Osteoblast (primary cell): ENCODE results near the gene SGK1. TPM values are rescaled to one million over a fixed set of nuclear protein-coding genes. Genes with fewer than 3 reads are reported as not detected.
"Not testable (repeated sequence)": the region's sequence is repeated elsewhere in the genome, so short reads cannot be mapped to it uniquely, and the experiment has no call there.

Experiments
- DNase-seq: peaks from one replicate; pipeline ENCODE4 v3.0.0; 2011; ENCODE audit warnings: low spot score, mixed read lengths; ENCODE audit not compliant: insufficient read length; ENCODE audit errors: missing footprints
- H2AFZ ChIP-seq: 2 replicates; pipeline ENCODE4 v1.6.0; 2011; ENCODE audit warnings: mild to moderate bottlenecking, low read length
- H3K27ac ChIP-seq: 2 replicates; pipeline ENCODE4 v1.5.1; 2011; ENCODE audit warnings: mild to moderate bottlenecking, low read depth, low read length, moderate library complexity
- H3K27me3 ChIP-seq: 2 replicates; pipeline ENCODE4 v1.6.0; 2012; ENCODE audit warnings: mild to moderate bottlenecking, control low read depth, inconsistent platforms, low read length, moderate library complexity; ENCODE audit not compliant: insufficient read depth
- H3K36me3 ChIP-seq: 2 replicates; pipeline ENCODE4 v1.5.1; 2011; ENCODE audit warnings: mild to moderate bottlenecking, low read length, control low read depth, moderate library complexity; ENCODE audit not compliant: insufficient read depth
- H3K4me1 ChIP-seq: 2 replicates; pipeline ENCODE4 v1.5.1; 2011; ENCODE audit warnings: mild to moderate bottlenecking, low read length, control low read depth, moderate library complexity; ENCODE audit not compliant: insufficient read depth
- H3K4me2 ChIP-seq: 2 replicates; pipeline ENCODE4 v1.6.0; 2011; ENCODE audit warnings: mild to moderate bottlenecking, low read length; ENCODE audit not compliant: insufficient read depth
- H3K4me3 ChIP-seq: fragments of 200-600 bp; sonication (generic); 3 replicates; pipeline ENCODE4 v1.5.1; 2012; ENCODE audit warnings: mild to moderate bottlenecking, low read length, inconsistent platforms; ENCODE audit not compliant: insufficient read depth
- H3K79me2 ChIP-seq: 2 replicates; pipeline ENCODE4 v1.6.0; 2012; ENCODE audit warnings: mild to moderate bottlenecking, low read length, control low read depth, inconsistent platforms; ENCODE audit not compliant: insufficient read depth
- H3K9me3 ChIP-seq: 2 replicates; pipeline ENCODE4 v1.5.1; 2011; ENCODE audit warnings: low read depth, low read length, control low read depth
- H4K20me1 ChIP-seq: 2 replicates; pipeline ENCODE4 v1.6.0; 2012; ENCODE audit warnings: mild to moderate bottlenecking, low read length, control low read depth; ENCODE audit not compliant: insufficient read depth
- total RNA-seq: library from RNA; depleted of rRNA; stranded (reverse); fragments of >200 nt; gene quantifications from 2 replicates; pipeline ENCODE4 v1.2.3, GENCODE V29; 2012
- TF ChIP-seq, protein P1 (sequence below): IDR thresholded peaks from 2 replicates; pipeline ENCODE4 v1.5.1; 2011; ENCODE audit warnings: mild to moderate bottlenecking, low read depth, low read length, moderate library complexity; ENCODE audit errors: extremely low read depth

Gene SGK1
- total RNA-seq, 1 donor, result 91.6 TPM

DNA sequence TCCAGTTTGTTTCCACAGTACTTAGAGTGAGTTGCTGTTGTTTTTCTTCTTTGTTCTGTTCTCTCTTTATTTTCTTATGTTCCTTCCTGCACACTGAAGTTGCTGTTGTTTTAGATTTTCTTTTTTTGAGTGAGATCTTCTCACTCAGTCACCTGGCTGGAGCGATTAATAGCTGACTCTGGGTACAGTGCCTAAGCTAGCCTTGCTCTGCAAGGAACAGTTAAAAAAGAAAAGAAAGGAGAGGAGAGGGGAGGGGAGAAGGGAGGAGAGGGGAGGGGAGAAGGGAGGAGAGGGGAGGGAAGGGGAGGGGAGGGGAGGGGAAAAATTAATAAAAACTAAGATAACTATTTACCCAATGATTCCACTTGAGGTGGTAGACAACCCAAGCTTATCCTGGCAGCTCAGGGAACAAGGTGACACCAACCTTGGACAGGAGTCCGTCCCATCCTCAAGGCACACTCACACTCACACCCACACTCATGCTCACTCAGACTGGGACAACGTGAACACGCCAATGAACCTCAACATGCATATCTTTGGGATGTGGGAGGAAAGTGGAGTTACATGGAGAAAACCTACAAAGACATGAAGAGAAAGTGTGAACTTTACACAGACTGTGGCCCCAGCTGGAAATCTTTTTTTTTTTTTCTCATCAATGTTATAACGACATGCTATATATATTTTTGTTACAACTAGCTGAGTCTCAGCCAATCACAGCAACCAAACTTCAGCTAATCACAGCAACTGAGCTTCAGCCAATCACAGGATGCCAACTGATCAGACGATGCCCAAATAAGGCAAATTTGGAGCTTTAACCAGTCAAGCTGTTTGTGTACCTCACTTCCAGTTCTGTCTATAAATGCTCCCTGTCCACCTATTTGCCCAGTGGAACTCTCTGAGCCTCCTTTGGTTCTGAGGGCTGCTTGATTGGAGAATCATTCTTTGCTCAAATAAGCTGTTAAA is 124.1 kb downstream of the SGK1 start:
- no peak for DNase-seq
- TF ChIP-seq, protein P1, sequence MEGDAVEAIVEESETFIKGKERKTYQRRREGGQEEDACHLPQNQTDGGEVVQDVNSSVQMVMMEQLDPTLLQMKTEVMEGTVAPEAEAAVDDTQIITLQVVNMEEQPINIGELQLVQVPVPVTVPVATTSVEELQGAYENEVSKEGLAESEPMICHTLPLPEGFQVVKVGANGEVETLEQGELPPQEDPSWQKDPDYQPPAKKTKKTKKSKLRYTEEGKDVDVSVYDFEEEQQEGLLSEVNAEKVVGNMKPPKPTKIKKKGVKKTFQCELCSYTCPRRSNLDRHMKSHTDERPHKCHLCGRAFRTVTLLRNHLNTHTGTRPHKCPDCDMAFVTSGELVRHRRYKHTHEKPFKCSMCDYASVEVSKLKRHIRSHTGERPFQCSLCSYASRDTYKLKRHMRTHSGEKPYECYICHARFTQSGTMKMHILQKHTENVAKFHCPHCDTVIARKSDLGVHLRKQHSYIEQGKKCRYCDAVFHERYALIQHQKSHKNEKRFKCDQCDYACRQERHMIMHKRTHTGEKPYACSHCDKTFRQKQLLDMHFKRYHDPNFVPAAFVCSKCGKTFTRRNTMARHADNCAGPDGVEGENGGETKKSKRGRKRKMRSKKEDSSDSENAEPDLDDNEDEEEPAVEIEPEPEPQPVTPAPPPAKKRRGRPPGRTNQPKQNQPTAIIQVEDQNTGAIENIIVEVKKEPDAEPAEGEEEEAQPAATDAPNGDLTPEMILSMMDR, result no peak
- Histone ChIP-seq H3K27me3 (no peaks in the 10 kb centered on the region), H3K4me2 (no peak overlapping the region), H3K4me3 (no peak overlapping the region), H3K27ac (no peak overlapping the region), H4K20me1 (no peaks in the 10 kb centered on the region), H3K36me3 (no peaks in the 10 kb centered on the region), H3K79me2 (no peaks in the 10 kb centered on the region), H2AFZ (peak overlapping the region; percentile 40), H3K4me1 (peaks cover 18% of the 10 kb centered on the region), H3K9me3 (no peaks in the 10 kb centered on the region)

DNA sequence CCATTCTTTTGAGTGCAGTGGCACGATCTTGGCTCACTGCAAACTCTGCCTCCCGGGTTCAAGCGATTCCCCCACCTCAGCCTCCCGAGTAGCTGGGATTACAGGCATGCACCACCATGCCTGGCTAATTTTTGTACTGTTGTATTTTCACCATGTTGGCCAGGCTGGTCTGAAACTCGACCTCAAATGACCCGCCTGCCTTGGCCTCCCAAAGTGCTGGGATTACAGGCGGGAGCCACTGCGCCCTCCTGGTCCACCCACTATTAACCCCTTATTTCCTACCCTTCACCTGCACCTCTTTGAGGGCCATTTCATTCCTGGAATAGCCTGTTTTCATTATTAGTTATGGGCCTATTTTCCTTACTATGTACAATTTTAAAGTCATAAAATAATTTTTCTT is 125.3 kb downstream of the SGK1 start:
- not testable (repeated sequence) for H2AFZ ChIP-seq, H4K20me1 ChIP-seq, H3K79me2 ChIP-seq, H3K4me3 ChIP-seq, DNase-seq, H3K9me3 ChIP-seq, H3K27ac ChIP-seq, H3K27me3 ChIP-seq, H3K36me3 ChIP-seq, H3K4me2 ChIP-seq
- peaks cover 15% of the 10 kb centered on the region for H3K4me1 ChIP-seq

DNA sequence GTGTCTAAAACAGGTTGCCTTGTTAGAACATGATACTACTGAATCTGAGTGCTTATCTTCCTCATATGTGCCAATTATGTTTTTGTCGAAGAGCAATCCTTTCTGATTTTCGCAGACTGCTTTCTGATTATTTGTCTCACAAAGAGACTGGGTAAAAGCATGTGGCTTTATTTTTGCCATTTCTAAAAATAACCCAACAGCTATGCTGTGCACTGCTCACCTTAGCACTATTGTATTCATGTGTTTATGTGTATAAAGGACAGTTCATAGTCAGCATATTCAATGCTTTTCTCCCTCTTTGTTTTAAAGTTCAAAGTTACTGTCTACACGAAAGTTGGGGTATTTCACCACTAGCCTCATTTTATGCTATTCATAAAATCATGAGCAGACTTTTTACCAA is 127.0 kb downstream of the SGK1 start:
- no peaks in the 10 kb centered on the region for H3K27me3 ChIP-seq
- H4K20me1 ChIP-seq, result no peaks in the 10 kb centered on the region
- H3K4me3 ChIP-seq, result no peak overlapping the region
- no peak overlapping the region for H3K4me2 ChIP-seq
- DNase-seq, result no peak
- no peaks in the 10 kb centered on the region for H3K79me2 ChIP-seq
- H3K9me3 ChIP-seq, result no peaks in the 10 kb centered on the region
- H3K36me3 ChIP-seq, result no peaks in the 10 kb centered on the region
- no peak overlapping the region for H2AFZ ChIP-seq
- peaks cover 15% of the 10 kb centered on the region for H3K4me1 ChIP-seq
- TF ChIP-seq, protein P1, result no peak
- no peak overlapping the region for H3K27ac ChIP-seq

DNA sequence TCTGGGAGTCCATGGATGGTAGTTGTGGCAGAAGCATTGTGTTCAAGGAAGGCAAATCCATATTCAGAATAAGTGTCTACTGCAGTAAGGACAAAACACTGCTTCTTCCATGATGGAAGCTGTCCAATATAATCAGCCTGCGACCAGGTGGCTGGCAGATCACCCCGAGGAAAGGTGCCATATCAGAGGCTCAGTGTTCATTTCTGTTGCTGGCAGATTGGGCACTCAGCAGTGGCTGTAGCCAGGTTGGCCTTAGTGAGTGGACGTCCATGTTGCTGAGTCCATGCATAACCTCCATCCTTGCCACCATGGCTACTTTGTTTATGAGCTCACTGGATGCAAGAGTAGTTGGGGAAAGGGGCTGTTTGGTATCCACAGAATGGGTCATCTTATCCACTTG is 130.2 kb downstream of the SGK1 start:
- Histone ChIP-seq H3K4me2 (no peak overlapping the region), H2AFZ (no peak overlapping the region), H3K79me2 (no peaks in the 10 kb centered on the region), H3K4me1 (no peaks in the 10 kb centered on the region), H3K9me3 (no peaks in the 10 kb centered on the region), H3K27ac (no peak overlapping the region), H4K20me1 (no peaks in the 10 kb centered on the region), H3K36me3 (no peaks in the 10 kb centered on the region), H3K4me3 (no peak overlapping the region), H3K27me3 (no peaks in the 10 kb centered on the region)
- DNase-seq, result no peak
- TF ChIP-seq, protein P1, result no peak
